HG03045 (cell line): ENCODE results near the gene FOXO3.

Source experiments
- ATAC-seq: cut with Tn5 transposase; IDR thresholded peaks from one replicate; pipeline ENCODE4 v1.9.1; 2021; ENCODE audit warnings: mild to moderate bottlenecking, moderate library complexity; ENCODE audit not compliant: unreplicated experiment

Gene FOXO3

DNA sequence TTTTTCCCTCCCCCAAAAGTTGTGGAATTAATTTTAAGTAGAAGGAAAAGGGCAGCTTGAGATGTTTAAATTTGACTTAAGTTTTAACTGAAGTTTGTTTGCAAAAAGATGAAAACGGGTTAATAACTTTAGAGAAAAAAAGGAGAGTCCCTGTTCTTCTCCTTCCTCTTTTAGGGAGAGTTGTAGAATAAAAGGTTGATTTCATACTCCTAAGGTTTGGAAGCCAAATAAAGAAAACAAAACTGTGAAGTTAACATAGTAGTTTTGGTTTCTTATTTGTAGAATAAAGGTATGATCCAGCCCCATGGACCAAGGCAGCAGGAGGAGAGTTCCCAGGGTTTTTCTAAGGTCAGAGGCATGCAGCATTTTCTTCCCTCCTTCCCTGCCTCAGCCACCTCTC is 33.4 kb downstream of the FOXO3 start:
- no peak for ATAC-seq

DNA sequence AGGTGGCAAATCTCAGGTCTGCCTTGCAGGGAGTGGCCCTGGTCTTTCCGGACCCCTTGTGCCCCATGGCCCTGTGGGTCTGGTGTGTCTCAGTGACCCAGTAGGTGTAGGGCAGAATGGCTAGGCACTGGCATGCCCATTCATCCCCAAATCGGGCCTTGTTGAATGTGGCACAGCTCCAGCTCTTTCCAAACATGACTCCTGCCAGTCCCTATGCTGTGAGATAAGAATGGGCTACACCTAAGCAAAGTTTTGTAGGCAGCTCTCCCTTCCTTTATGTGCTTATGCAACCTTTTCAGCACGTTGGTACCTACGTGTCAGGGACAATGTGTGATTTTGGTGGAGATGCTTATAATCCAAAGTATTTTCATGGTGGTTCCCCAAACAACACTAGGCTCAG is 33.9 kb downstream of the FOXO3 start:
- ATAC-seq, result no peak

DNA sequence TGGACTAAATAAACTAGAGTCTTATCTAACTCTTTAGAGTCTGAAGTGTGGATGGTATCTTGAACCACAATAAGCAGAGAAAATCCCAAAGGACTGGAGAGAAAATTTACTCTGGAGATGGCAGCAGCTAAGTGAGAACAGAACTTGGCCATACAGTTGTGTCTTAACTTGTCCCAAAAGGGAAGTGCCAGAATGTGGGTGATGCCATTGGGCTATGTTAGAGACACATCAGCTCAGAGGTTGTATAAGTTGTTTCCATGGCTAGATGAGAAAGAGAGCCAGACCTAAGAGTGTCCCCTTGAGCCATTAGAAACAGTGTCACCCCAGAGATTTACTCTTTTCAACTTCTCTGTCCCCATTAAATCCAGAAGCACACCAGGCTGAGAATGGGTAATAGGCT is 36.2 kb downstream of the FOXO3 start:
- ATAC-seq, result no peak

DNA sequence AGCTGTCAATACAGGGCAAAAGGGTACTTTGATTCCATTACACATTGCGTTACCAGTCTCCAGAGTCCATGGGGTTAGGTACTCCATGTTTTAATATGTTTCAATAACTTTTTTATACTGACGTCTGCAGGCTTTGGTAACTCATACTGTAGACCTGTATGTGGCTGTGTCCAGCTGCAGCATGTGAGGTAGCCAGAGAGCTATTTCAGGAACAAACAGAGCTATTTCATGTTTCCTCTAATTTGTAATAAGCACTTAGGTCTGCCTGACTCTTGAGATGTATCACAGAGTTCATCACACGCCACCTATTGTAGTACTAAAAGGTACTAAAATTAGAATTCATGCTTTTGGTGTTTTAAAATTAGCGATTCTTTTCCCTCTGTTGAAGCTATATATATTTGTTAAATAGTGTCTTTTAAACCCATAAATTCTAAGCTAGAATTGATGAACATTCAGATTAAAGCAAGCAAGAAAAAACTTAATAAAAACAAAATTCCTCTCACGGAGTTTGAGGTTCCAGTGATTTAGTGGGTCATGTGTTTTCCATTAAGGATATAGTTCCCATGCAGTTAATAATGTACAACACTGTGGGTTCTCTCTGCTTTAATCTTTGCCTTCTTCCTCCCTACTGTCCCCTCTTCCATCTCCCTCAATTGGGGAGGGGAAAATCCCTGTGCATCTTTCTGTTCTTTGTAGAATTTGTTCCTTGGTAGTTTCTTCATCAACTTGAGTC is 37.0 kb downstream of the FOXO3 start:
- no peak for ATAC-seq

DNA sequence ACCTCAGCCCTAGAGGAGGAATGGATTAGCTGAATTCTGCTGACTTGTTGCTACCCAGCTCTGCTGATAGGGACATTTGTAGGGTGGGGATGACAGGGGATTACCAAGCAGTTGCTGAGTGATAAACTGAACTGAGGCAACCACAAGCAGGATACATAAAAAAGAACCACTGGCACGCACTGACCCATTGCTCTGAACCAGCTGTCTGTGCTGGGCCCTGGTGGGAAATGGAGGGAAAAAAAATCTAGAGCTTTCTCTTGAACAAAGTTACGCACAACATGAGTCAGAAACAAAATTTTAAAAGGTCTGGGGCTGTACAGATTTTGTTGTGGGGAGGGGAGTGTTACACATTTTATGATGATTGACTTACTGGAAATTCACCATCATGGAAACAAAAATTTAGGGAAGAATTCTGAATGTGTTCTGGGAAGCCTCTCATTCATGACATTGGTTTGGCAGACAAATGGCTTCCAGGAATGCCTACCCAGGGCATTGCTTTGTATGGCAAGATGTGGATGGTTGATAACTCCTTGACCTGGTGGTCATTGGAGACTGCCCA is 37.7 kb downstream of the FOXO3 start:
- peak; percentile 84 for ATAC-seq

DNA sequence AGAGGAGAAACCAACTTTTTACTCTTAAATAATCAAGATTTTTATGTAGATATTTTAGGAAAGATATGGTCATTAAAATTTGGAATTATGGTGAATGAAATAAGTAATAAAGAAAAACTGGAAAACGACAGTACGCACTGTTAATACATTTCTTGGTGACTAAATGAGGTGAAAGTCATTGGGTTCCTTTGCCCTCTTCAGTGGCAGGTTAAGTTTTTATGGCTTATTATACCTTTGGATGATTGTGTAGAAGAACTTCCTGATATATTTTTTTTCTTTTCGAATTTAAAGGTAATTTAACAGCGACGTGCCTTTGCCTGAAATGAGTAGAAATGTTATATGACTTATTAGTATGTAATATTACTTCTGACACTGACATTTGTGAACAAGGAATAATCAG is 43.4 kb downstream of the FOXO3 start:
- no peak for ATAC-seq

DNA sequence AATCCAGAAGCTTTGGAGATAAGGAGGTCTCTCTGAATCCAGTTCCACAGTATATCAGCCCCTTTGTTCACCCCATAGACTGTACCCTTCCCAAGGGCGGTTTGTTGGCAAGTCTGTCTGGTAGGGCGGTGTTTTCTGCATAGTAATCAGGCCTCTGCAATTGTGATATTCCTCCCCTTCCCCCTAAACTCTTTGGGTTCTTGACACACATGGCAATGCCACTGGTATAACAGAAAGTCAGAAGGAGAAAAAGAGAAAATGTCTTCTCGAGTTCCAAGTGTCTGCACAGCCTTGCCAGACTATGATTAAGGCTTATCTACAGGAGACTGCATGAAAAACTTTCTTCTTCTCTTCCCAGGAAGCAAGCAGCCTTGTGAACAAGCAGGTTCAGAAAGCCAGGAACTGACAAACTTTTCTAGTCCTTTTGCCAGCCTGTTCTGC is 45.6 kb downstream of the FOXO3 start:
- ATAC-seq, result no peak

DNA sequence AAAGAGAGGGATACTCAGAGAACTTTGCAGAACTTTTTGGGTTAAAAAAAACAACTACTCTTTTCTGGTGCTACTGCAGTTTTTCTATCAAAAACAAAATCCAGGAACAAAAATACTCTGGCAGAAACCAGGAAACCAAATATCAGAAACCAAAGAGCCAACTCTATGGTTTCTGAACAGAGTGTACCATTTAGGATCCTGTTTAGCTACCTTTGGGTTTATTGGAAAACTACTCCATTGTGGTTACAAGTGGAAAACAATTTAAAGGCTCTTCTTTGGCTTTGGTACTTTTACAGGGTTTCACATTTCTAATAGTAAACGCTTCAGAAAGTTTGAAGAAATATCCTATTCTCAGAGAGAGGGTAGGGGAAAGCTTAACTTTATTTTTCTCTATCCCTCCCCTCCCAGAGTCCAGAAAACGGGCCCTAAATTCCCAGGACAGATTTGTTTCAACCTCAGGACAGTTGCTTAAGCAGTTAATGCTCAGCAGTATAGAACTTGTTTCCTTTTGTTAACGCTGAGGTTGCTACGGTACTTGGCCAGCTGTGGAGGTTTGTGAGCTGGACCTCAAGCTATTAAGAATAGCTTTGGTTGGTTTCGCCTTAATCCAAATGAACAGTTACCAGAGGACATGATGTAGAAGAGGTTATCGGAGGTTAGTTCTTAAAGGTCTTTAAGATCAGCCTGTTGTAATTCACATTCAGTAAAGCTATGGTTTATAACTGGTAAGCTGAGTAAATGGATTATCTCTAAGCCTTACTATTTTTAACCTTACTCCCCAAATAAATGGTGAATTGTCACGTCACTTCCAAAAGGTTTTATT is 47.9 kb downstream of the FOXO3 start:
- no peak for ATAC-seq

DNA sequence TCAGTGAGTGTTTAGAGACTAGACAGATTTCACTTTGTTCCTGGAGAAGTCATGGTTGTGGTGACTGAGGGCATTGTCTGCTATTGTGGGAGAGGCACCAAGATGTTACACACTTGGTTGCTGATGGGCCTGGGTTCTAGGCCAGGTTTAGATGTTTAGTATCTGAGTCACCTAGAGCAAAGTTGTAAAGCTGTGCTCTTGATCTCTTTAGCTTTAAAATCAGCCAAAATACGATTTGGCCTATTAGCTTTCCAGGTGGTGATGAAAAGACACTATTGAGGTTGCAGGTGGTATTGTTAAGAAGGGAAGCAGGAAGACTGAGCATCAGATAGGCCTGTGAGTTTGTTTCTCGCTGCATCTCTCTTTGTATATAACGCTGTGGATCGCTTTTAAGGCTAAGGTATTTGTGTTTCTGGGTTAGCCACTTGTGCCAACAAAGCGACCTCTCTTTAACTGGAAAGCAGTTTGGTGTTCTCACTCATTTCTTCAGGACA is 48.6 kb downstream of the FOXO3 start:
- no peak for ATAC-seq

DNA sequence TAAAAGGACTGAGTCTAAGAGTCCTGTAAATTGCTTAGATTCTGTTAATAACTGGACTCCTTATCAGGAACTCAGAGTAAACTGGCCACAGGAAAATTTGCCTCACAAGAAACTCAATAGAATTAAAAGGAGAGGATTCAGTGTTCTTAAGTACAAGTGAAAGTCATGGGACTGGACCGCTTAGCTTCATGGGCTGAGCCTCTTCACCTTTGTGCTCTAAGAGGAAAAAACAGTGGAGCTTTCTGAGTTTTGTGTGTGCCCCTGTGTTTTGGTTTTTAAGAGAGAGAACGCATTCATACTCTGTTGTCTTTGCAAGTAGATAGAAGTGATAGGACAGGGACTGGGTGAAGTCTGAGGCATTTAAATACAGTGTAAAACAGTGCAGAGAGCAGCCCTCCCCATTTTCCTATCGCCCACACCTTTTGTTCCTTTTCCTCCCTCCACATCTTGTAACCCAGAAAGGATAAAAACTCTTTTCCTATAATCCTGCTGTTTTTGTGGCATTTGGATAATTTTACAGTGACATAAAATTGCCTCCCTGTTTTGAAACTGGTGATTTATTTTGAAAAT is 49.6 kb downstream of the FOXO3 start:
- no peak for ATAC-seq

DNA sequence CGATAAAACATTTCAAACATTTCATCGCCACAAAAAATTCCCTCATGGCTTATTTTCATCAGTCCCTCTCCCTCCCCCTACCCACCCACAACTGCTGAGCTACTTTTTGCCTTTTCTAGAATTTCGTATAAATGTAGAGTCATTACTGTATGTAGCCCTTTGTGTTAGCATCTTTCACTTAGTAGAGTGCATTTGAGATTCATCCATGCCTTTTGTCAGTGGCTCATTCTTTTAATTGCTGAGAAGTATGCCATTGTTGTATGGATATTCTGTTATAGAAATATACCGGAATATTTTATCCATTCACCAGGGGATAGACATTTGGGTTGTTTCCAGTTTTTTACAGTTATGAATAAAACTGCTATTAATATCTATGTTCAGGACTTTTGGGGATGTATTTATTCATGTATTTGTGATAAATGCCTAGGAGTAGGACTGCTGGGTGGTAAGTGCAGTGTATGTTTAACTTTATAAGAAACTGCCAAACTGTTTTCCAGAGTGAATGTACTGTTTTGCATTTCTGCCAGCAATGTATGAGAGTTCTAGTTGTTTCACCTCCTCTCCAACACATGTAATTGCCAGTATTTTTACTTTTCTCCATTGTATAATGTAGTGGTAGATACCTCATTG is 50.4 kb downstream of the FOXO3 start:
- no peak for ATAC-seq

DNA sequence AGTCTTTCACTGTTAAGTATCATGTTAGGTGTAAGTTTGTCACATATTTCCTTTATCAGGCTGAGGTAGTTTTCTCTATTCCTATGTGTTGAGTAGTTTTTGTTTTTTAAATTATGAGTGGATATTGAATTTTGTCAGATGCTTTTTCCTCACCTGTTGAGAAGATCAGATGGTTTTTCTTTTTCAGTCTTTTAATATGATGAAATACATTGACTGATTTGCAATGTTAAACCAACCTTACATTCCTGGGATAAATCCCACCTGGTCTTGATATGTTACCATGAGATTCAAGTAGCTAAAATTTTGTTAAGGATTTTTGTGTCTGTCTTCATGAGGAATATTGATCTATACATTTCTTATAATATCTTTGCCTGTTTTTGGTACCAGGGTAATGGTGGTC is 52.1 kb downstream of the FOXO3 start:
- ATAC-seq, result no peak

DNA sequence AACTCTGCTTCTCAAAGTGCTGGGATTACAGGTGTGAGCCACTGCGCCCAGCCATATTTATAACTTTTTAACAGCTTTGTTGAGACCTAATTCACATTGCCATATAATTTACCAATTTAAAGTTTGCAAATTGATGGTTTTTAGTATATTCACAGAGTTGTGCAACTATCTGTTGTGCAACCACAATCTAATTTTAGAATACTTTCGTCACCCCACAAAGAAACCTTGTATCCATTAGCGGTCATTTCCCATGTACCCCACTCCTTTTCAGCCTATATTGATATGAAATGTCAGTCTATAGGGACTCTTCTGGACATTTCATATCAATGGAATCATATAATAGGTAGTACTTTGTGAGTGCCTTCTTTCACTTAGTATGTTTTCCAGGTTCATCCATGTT is 55.8 kb downstream of the FOXO3 start:
- no peak for ATAC-seq

DNA sequence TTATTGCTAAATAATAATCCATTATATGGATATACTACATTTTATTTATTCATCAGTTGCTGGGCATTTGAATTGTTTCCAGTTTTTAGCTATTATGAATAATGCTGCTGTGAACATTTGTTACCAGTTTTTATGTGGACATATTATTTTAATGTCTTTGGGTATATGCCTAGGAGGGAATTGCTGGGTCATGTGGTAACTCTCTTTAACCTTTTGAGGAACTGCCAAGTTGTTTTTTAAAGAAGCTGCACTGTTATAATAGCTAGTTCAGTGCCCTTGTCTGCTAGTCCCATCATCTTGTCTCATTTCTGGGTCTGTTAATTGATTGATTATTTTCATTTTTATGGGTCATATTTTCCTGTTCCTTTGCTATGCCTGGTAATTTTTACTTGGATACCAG is 56.3 kb downstream of the FOXO3 start:
- no peak for ATAC-seq

DNA sequence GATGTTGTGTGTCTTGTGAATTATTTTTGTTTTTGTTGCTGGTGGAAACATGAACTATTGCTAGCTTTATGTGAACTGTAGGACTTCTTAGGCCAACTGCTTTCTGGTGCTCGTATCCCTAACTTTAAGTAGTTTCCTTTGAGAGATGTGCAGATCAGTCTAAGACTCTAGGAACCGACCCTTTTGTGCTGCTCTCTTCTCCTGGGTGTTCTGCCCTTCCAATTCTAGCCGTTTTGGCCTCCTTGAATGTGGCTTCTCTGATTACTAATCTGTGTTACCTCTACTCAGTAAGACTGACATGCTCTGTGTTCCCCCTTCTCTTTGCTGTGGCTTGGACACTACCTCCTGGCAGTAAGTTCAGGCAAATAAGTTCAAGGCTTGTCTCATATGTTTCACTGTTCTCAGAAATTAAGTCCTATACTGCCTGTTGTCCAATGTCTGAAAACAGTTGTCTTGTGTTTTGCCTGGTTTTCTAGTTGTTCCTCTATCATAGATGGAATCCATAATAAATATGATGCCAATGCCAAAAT is 58.0 kb downstream of the FOXO3 start:
- no peak for ATAC-seq

DNA sequence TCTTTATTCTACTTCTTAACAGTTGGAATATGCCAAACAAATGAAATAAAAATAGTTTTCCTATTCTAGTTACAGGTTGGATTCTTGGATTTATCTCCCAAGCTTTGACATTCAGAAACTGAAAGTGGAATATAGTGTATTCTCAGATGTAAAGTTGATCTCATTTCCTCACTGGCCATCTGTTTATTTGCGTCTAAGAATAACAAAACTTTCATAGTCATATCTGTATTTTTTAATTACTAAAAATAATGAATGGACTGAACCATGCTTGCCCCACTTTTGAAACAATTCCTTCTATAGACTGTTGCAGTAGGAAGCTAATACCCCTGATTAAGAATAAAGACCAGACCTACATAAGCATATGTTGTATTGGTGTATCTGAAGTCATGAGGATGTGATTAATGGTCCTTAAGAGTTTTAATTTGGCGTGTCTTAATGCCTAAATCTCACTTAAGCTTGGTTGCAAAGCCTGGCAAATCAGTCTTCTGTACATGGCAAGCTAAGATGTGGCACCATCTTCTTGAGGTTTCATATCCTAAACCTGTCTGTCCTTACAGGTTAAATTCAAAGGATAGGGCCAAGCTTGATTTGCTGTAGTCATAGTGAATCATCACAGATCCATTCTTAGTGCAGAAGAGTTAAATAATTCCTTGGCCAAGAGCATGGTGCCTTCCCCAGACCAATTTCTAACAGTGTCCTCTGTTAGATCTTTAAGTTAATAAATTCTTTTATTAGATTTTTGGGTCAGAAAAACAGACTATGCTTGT is 58.9 kb downstream of the FOXO3 start:
- ATAC-seq, result no peak

DNA sequence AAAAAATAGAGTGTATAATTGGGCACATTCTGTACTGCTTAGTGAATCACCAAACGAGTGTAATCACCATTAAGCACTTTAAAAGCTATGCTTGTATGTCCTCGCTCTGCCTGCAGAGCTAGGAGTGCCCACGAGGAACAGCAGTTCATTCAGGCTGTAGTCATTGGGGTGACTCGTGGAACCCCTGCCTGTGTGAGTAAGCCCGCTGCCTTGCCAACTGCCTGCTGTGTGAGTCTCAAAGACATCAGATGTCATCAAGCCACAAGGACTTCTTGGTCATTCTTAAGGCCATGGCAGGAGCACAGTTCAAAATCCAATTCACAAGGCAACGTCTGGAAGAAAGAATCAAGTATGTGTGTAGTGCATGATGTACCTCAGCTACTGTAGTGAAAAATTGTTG is 60.4 kb downstream of the FOXO3 start:
- ATAC-seq, result no peak

DNA sequence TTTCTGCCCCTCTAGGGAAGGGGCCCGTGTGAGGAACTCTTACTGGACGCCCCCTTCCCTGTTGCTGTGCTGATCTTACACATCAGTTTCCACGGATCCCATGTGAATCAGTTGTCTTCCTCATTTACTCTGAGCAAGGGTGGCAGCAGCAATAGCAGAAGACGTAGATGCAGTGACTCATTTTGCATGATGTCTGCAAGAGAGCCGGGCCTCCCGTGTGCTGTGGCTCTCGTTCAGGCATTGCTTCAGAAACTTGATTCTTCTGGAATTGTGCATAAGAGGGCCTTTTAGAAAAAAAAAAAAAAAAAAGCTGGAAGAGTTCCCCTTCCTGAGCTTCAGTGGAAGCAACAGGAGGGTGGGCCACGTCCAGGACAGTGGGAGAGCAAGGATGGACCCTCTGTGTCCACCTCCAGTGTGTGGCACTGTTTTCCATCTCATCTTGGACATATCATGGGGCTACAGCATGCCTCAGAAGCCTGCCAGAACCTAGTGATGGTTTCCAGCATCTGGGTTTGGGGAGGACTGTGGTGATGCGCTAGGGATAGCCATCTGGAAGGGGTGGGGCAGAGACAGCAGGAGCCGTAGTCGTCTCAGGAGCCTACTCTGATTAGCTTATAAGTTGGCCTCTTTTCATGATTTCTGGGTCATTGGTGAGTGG is 62.1 kb downstream of the FOXO3 start:
- ATAC-seq, result no peak

DNA sequence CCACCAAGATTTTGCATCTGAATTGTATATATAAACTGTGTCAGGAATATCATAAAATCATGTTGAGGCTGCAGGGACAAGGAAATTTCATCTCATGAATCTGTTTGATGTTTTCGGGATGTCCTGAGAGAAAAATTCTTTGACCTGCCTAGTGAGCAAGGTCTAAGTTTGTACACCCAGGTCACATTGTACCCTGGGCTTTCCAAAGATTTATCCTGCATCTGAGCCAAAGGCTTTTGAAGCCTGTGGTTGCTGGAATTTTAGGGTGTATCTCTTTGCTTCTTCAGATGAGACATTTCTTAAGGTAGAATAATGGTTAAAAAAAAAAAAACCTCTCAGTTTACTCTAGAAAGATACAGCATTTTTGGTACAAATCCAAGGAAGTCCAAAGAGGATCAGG is 63.3 kb downstream of the FOXO3 start:
- ATAC-seq, result no peak

DNA sequence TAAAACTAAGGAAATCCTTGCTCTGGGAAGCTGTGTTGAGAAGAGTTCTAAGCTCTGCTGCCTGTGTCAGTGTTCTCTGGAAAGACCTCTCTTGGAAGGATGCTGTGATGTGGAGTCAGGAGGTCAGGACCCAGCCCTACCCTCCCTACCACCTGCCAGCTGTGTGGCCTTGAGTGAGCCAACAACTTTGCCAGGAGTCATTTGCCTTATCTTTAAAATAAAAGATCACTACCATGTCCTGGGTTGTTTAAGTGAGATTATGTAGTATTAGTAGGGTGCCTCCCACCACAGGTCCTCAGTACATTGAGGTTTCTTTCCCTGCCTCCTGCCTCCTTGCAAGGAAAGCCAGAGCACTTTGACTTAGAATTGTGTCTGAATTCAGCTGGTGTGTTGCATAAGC is 64.9 kb downstream of the FOXO3 start:
- no peak for ATAC-seq
